D721Med (cell line): ENCODE results near the gene LDLRAD4.

ENCODE experiments used
- DNase-seq: peaks from one replicate; pipeline ENCODE4 v3.0.0; 2011; ENCODE audit warnings: low spot score; ENCODE audit not compliant: insufficient read length
- FAIRE-seq: peaks from 2 replicates; lab custom pipeline; 2011; peaks lifted over from hg19 to GRCh38; lab: Jason Lieb, UNC
- TF ChIP-seq, protein P1 (sequence below): IDR thresholded peaks from 2 replicates; pipeline ENCODE4 v1.5.1; 2012; ENCODE audit warnings: mild to moderate bottlenecking, control low read depth; ENCODE audit not compliant: insufficient read depth; ENCODE audit errors: missing control alignments

The LDLRAD4 gene

DNA sequence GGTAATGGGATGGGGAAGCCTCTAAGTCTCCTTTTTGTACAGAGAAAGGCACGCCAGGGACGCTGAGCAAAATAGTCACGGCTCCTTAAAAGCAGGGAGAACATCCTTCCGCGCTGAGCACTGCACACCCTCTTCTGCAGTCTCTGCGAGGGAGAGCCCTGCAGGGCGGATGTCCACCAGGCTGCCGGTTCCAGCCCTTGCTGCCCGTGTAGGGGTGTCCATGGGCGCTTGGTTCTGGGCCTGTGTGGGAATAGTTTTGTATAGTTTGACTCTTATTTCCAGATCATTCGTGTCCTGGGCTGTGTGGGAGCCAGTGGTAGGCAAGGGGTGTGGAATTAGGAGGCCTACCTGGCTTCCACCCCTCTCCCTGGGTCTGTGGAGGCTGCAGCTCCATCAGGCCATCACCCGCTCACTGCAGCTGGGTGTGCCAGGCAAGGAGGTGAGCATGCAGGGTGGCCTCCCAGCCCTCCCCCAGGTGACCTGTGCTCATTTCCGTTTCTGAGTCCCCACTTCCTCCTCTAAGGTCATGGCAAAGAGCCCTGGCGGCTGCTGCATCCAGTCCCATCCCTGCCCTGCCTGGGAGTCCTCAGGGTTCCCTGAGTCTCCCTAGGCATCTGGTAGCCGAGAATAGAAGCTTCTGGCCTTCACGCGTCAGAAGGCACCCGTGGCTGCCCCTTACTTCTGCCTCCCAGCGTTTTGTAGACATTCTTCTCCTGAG is 202.6 kb downstream of the LDLRAD4 start:
- TF ChIP-seq, protein P1, sequence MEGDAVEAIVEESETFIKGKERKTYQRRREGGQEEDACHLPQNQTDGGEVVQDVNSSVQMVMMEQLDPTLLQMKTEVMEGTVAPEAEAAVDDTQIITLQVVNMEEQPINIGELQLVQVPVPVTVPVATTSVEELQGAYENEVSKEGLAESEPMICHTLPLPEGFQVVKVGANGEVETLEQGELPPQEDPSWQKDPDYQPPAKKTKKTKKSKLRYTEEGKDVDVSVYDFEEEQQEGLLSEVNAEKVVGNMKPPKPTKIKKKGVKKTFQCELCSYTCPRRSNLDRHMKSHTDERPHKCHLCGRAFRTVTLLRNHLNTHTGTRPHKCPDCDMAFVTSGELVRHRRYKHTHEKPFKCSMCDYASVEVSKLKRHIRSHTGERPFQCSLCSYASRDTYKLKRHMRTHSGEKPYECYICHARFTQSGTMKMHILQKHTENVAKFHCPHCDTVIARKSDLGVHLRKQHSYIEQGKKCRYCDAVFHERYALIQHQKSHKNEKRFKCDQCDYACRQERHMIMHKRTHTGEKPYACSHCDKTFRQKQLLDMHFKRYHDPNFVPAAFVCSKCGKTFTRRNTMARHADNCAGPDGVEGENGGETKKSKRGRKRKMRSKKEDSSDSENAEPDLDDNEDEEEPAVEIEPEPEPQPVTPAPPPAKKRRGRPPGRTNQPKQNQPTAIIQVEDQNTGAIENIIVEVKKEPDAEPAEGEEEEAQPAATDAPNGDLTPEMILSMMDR: no peak
- FAIRE-seq: no peak
- DNase-seq: no peak

DNA sequence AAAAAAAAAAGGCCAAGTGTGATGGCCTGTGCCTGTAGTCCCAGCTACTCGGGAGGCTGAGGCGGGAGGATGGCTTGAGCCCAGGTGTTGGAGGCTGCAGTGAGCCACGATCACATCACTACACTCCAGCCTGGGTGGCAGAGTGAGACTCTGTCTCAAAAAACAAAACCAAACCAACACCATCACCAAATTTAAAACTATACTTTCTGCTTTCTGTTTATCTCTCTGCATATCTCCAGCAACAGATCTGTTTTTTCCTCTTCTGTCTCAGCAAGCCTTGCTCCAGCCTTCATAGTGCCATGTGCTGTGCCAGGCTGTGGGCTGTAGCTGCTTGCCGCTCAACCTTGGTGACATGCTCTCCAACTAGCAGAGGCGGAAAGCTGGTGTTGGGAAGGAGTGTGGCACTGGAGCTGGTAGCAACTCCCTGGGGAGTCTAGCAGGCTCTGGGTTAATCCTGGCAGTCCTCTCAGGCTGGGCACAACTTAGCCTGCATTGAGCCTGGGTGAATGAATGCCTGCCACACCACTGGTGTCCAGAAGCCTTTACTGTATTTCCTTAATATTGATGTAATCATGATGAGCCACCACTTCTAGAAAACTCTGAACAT is 204.1 kb downstream of the LDLRAD4 start:
- TF ChIP-seq, protein P1: no peak
- no peak for DNase-seq
- no peak for FAIRE-seq

DNA sequence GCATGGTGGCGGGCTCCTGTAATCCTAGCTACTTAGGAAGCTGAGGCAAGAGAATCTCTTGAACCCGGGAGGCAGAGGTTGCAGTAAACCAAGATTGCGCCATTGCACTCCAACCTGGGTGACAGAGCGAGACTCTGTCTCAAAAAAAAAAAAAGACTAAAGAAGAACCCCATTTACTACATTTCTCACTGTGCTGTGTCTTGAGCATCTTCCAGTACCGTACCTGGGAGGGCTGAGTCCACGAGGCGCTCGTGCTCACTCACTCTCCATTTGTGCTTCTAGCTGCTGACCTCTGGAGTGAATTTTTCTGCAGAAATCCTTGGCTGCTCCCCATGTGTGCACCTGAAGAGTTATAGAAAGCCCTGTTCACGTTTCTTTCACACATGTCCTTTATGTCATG is 204.8 kb downstream of the LDLRAD4 start:
- TF ChIP-seq, protein P1: no peak
- DNase-seq: no peak
- FAIRE-seq: no peak

DNA sequence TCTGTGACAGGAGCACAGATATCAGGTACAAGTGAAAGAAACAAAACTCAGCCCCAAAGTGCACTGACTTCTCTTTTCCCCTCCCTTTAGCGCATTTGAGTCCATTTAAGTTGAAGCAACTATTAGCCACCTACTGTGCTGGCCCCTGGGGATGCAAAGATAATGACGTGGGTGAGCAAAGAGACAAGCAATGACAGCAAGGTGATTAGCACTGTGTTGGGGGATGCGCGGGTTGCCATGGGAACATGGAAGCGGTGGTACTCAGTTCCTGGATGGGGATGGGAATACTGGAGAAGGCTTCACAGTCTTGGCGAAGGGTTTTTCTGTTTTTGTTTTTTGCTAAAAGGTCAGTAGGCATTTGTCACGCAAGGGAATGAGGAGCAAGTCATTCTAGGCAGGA is 205.8 kb downstream of the LDLRAD4 start:
- TF ChIP-seq, protein P1: no peak
- FAIRE-seq: no peak

DNA sequence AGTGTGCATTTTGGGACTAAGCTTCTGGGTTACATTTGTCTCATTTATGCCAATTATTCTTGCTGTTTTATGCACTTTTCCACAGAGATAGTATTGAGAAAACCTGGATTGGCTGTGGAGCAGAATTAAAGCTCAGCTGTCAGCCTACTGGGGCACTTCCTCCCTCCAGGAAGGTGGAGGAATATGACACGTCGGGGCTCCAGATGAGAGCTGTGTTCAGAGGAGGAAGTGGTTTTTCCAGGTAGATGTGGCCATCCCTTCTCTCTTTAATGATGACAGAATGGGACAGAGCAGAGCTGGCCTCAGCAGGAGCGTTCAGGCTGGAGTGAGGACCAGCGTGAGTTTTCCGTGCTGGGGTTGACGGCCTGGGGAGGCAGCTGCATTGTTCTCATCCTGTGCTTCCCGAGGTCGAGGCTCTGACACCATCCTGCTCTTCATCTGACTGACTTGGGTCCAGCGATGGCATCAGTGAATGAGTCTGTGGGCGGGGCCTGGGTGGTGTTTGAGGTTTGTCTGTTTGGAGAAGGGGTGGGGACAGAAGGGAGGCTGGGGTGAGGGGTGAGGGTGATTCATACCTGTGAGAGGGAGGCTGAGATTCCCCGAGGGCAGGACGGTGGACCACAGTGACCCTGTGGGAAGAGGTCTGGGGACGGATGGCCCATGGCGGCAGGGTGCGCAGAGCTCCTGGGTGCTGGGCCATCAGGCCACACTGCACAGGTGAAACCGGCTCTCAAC is 207.0 kb downstream of the LDLRAD4 start:
- TF ChIP-seq, protein P1: no peak
- no peak for DNase-seq
- no peak for FAIRE-seq

More for the DNA sequence above, 205.8 kb downstream of the LDLRAD4 start:
- no peak for DNase-seq

DNA sequence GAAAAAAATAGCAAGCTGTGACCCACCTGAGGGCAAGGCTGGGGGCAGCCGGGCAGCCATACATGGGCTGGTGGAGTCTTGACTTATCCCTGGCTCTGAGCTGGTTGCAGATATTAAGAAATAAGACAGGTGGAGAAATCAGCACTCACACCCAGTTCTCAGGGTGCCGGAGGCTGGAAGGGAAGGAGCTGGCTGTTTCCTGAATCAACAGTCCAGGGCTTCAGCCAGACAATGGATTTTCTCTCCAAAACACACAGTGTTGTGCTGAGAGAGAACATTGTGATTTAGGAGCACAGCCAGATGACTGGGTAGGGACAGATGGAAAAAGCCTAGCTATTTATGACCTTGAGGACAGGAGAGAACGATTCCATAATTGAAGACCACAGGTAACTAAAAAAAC is 208.8 kb downstream of the LDLRAD4 start:
- FAIRE-seq (no peak), DNase-seq (no peak)
- TF ChIP-seq, protein P1: no peak
